Measurements from ENCODE around the gene DMGDH.

DMGDH gene

GRCh38 chr5:79081779-79082178, 12.3 kb upstream of the DMGDH start:
- H3K4me3 ChIP-seq (ENCODE audit: low read length): no peak overlapping the region
- TF ChIP-seq ZNF274 (IDR thresholded peaks at IDR 0.05; ENCODE audit: low read depth, low read length): no peak

- TF ChIP-seq ZNF274 (IDR thresholded peaks at IDR 0.05; ENCODE audit: low read depth, low read length): no peak
Observed at GRCh38 chr5:79080804-79081203, 11.3 kb upstream of the DMGDH start.

GRCh38 chr5:79077680-79078365, 8.3 kb upstream of the DMGDH start:
- no peak for TF ChIP-seq ZNF274 (IDR thresholded peaks at IDR 0.05; ENCODE audit: low read depth, low read length)
- no peak overlapping the region for H3K4me3 ChIP-seq (ENCODE audit: low read length)

More at GRCh38 chr5:79080804-79081203, 11.3 kb upstream of the DMGDH start:
- H3K4me3 ChIP-seq (ENCODE audit: low read length): no peak overlapping the region

- no peak overlapping the region for H3K4me3 ChIP-seq (ENCODE audit: low read length)
- TF ChIP-seq ZNF274 (IDR thresholded peaks at IDR 0.05; ENCODE audit: low read depth, low read length): no peak
Observed at GRCh38 chr5:79076819-79077218, 7.3 kb upstream of the DMGDH start.

- no peak for TF ChIP-seq ZNF274 (IDR thresholded peaks at IDR 0.05; ENCODE audit: low read depth, low read length)
- H3K4me3 ChIP-seq (ENCODE audit: low read length): no peak overlapping the region
Observed at GRCh38 chr5:79075646-79076426, 6.4 kb upstream of the DMGDH start.

GRCh38 chr5:79074641-79075040, 5.2 kb upstream of the DMGDH start:
- no peak overlapping the region for H3K4me3 ChIP-seq (ENCODE audit: low read length)
- TF ChIP-seq ZNF274 (IDR thresholded peaks at IDR 0.05; ENCODE audit: low read depth, low read length): no peak

GRCh38 chr5:79070350-79070667, 835 bp upstream of the DMGDH start:
- H3K4me3 ChIP-seq (ENCODE audit: low read length): no peak overlapping the region
- TF ChIP-seq ZNF274 (IDR thresholded peaks at IDR 0.05; ENCODE audit: low read depth, low read length): no peak

- no peak overlapping the region for H3K4me3 ChIP-seq (ENCODE audit: low read length)
- TF ChIP-seq ZNF274 (IDR thresholded peaks at IDR 0.05; ENCODE audit: low read depth, low read length): no peak
Observed at GRCh38 chr5:79062436-79062835, 7.0 kb downstream of the DMGDH start.

GRCh38 chr5:79059674-79060073, 9.8 kb downstream of the DMGDH start:
- no peak overlapping the region for H3K4me3 ChIP-seq (ENCODE audit: low read length)
- no peak for TF ChIP-seq ZNF274 (IDR thresholded peaks at IDR 0.05; ENCODE audit: low read depth, low read length)

- TF ChIP-seq ZNF274 (IDR thresholded peaks at IDR 0.05; ENCODE audit: low read depth, low read length): no peak
- no peak overlapping the region for H3K4me3 ChIP-seq (ENCODE audit: low read length)
Observed at GRCh38 chr5:79056847-79057246, 12.6 kb downstream of the DMGDH start.

GRCh38 chr5:79055017-79055416, 14.5 kb downstream of the DMGDH start:
- TF ChIP-seq ZNF274 (IDR thresholded peaks at IDR 0.05; ENCODE audit: low read depth, low read length): no peak

GRCh38 chr5:79053321-79053720, 16.2 kb downstream of the DMGDH start:
- H3K4me3 ChIP-seq (ENCODE audit: low read length): no peak overlapping the region
- TF ChIP-seq ZNF274 (IDR thresholded peaks at IDR 0.05; ENCODE audit: low read depth, low read length): no peak

More at GRCh38 chr5:79055017-79055416, 14.5 kb downstream of the DMGDH start:
- no peak overlapping the region for H3K4me3 ChIP-seq (ENCODE audit: low read length)

- TF ChIP-seq ZNF274 (IDR thresholded peaks at IDR 0.05; ENCODE audit: low read depth, low read length): no peak
Observed at GRCh38 chr5:79050498-79050897, 19.0 kb downstream of the DMGDH start.

GRCh38 chr5:79048437-79048836, 21.0 kb downstream of the DMGDH start:
- TF ChIP-seq ZNF274 (IDR thresholded peaks at IDR 0.05; ENCODE audit: low read depth, low read length): no peak
- H3K4me3 ChIP-seq (ENCODE audit: low read length): no peak overlapping the region

More at GRCh38 chr5:79050498-79050897, 19.0 kb downstream of the DMGDH start:
- H3K4me3 ChIP-seq (ENCODE audit: low read length): no peak overlapping the region

GRCh38 chr5:79047199-79047598, 22.3 kb downstream of the DMGDH start:
- no peak for TF ChIP-seq ZNF274 (IDR thresholded peaks at IDR 0.05; ENCODE audit: low read depth, low read length)
- H3K4me3 ChIP-seq (ENCODE audit: low read length): no peak overlapping the region
